Astrocyte (in vitro differentiated cells and primary cell): Measurements from ENCODE around the gene GIT1. TPM values are rescaled to one million over a fixed set of nuclear protein-coding genes. Genes with fewer than 3 reads are reported as not detected.

Experiments
- DNase-seq: peaks from one replicate; pipeline ENCODE4 v3.0.0-alpha.2; 2010; ENCODE audit warnings: low read depth
- FAIRE-seq: peaks from 2 replicates; lab custom pipeline; 2011; peaks lifted over from hg19 to GRCh38; lab: Jason Lieb, UNC
- H2AFZ ChIP-seq: 2 replicates; pipeline ENCODE4 v1.6.0; 2012; ENCODE audit warnings: low read depth, low read length, inconsistent platforms
- H3K27ac ChIP-seq: 2 replicates; pipeline ENCODE4 v1.5.1; 2011; ENCODE audit warnings: low read depth, low read length, inconsistent platforms
- H3K27me3 ChIP-seq: 2 replicates; pipeline ENCODE4 v1.6.0; 2011; ENCODE audit warnings: low read length, inconsistent platforms; ENCODE audit not compliant: insufficient read depth
- H3K36me3 ChIP-seq: 2 replicates; pipeline ENCODE4 v1.5.1; 2011; ENCODE audit warnings: low read length, inconsistent platforms; ENCODE audit not compliant: insufficient read depth
- H3K4me1 ChIP-seq: 2 replicates; pipeline ENCODE4 v1.5.1; 2011; ENCODE audit warnings: low read length, inconsistent platforms; ENCODE audit not compliant: insufficient read depth
- H3K4me2 ChIP-seq: 2 replicates; pipeline ENCODE4 v1.6.0; 2012; ENCODE audit warnings: low read length, inconsistent platforms
- H3K4me3 ChIP-seq: 2 replicates; pipeline ENCODE4 v1.5.1; 2011; ENCODE audit warnings: low read depth, mild to moderate bottlenecking, low read length, inconsistent platforms; ENCODE audit not compliant: insufficient read depth
- H3K79me2 ChIP-seq: 2 replicates; pipeline ENCODE4 v1.6.0; 2012; ENCODE audit warnings: mild to moderate bottlenecking, low read length, inconsistent platforms; ENCODE audit not compliant: insufficient read depth
- H3K9ac ChIP-seq: 2 replicates; pipeline ENCODE4 v1.6.0; 2012; ENCODE audit warnings: mild to moderate bottlenecking, low read length, inconsistent platforms
- H3K9me3 ChIP-seq: 2 replicates; pipeline ENCODE4 v1.5.1; 2012; ENCODE audit warnings: low read depth, mild to moderate bottlenecking, low read length, inconsistent platforms; ENCODE audit not compliant: insufficient read depth
- H4K20me1 ChIP-seq: 2 replicates; pipeline ENCODE4 v1.6.0; 2012; ENCODE audit warnings: low read length, inconsistent platforms; ENCODE audit not compliant: insufficient read depth
- H3K27ac Mint-ChIP-seq: one replicate; pipeline ENCODE4 v1.8.0; 2021; ENCODE audit warnings: mild to moderate bottlenecking, mixed read lengths; ENCODE audit not compliant: unreplicated experiment
- H3K27me3 Mint-ChIP-seq: one replicate; pipeline ENCODE4 v1.8.0; 2021; ENCODE audit warnings: low read depth, mixed read lengths; ENCODE audit not compliant: unreplicated experiment
- H3K36me3 Mint-ChIP-seq: one replicate; pipeline ENCODE4 v1.8.0; 2021; ENCODE audit warnings: low read depth, mixed read lengths; ENCODE audit not compliant: unreplicated experiment
- H3K4me1 Mint-ChIP-seq: one replicate; pipeline ENCODE4 v1.8.0; 2021; ENCODE audit warnings: low read depth, mixed read lengths; ENCODE audit not compliant: unreplicated experiment
- H3K4me3 Mint-ChIP-seq: one replicate; pipeline ENCODE4 v1.8.0; 2021; ENCODE audit warnings: mild to moderate bottlenecking, moderate library complexity, mixed read lengths; ENCODE audit not compliant: unreplicated experiment
- H3K9me3 Mint-ChIP-seq: one replicate; pipeline ENCODE4 v1.8.0; 2021; ENCODE audit warnings: mild to moderate bottlenecking, mixed read lengths; ENCODE audit not compliant: unreplicated experiment
- EZH2 ChIP-seq: IDR thresholded peaks from 2 replicates; pipeline ENCODE4 v1.6.1; 2012; ENCODE audit warnings: mild to moderate bottlenecking, low read length, inconsistent platforms; ENCODE audit not compliant: insufficient read depth
- total RNA-seq: library from RNA; stranded (reverse); gene quantifications from 2 replicates; pipeline ENCODE4 v1.2.1, GENCODE V29; 2021
- TF ChIP-seq, protein P1 (sequence below): IDR thresholded peaks from 2 replicates; pipeline ENCODE4 v1.5.1; 2011; ENCODE audit warnings: low read depth, mild to moderate bottlenecking, inconsistent platforms, low read length, moderate library complexity; ENCODE audit not compliant: insufficient read depth

The GIT1 gene
- total RNA-seq, 1 donor from 2014 or later = 52.2 TPM

DNA sequence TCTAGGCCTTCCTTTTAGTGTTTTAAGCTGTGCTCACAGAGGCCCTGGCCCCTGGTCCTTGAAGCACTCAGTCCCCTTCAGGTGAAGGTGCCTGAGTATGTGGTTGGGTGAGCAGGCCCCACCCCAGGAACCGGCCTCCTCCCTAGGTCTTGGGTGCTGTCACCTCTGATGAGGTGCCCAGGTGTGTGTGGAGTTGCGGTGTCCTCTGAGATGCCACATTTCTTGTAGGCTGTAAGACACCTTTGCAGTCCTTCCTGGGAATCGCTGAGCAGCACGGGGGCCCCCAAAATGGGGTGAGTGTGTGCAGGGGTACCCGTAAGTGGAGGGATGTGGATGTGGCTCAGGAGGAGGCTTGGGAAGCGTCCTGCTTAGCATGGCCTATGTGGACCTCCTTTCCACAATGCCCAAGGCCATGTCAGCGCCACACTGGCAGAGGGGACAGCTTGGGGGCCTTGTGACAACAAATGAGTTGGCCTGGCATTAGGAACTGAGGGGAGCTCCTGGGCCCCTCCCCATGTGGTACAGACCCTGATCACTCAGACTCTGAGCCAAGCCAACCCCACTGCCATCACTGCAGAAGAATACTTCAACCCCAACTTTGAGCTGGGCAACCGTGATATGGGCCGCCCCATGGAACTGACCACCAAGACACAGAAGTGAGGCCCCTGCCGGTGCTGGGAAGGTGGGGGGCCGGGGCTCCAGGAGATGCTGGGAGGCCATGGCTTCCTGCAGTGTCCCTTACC lies 22.1 kb upstream of the GIT1 start:
- Histone ChIP-seq H3K4me3 (no peak overlapping the region), H3K4me1 (peaks cover 20% of the 10 kb centered on the region), H2AFZ (no peak overlapping the region), H3K27me3 (peaks cover 6% of the 10 kb centered on the region), H3K4me2 (no peak overlapping the region), H3K36me3 (no peaks in the 10 kb centered on the region), H3K79me2 (no peaks in the 10 kb centered on the region), H3K27ac (no peak overlapping the region), H3K9ac (no peak overlapping the region), H3K9me3 (no peaks in the 10 kb centered on the region), H4K20me1 (peaks cover 10% of the 10 kb centered on the region)
- no peak for DNase-seq
- no peak overlapping the region for H3K27ac Mint-ChIP-seq
- TF ChIP-seq EZH2 = no peak
- TF ChIP-seq, protein P1, sequence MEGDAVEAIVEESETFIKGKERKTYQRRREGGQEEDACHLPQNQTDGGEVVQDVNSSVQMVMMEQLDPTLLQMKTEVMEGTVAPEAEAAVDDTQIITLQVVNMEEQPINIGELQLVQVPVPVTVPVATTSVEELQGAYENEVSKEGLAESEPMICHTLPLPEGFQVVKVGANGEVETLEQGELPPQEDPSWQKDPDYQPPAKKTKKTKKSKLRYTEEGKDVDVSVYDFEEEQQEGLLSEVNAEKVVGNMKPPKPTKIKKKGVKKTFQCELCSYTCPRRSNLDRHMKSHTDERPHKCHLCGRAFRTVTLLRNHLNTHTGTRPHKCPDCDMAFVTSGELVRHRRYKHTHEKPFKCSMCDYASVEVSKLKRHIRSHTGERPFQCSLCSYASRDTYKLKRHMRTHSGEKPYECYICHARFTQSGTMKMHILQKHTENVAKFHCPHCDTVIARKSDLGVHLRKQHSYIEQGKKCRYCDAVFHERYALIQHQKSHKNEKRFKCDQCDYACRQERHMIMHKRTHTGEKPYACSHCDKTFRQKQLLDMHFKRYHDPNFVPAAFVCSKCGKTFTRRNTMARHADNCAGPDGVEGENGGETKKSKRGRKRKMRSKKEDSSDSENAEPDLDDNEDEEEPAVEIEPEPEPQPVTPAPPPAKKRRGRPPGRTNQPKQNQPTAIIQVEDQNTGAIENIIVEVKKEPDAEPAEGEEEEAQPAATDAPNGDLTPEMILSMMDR = no peak
- H3K27me3 Mint-ChIP-seq = peaks cover 3% of the 10 kb centered on the region
- no peaks in the 10 kb centered on the region for H3K9me3 Mint-ChIP-seq
- peaks cover 2% of the 10 kb centered on the region for H3K36me3 Mint-ChIP-seq
- no peaks in the 10 kb centered on the region for H3K4me1 Mint-ChIP-seq
- H3K4me3 Mint-ChIP-seq = no peak overlapping the region
- FAIRE-seq = no peak

DNA sequence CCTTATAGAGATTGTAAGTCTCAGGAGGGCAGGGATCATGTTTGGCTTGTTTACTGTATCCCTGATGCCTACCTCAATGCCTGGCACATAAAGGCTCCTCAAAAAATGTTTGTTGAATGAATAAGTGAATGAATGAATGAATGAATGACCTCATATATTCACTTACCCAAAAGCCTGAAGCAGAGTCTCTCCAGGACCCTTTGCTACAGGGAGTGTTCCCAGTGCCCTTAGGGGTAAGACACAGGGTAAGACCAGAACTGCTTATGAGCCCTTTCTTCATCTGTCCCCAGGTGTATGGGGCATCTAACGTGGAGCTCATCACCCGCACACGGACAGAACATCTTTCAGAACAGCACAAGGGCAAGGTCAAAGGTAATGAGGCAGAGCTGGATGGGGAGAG lies 20.9 kb upstream of the GIT1 start:
- H3K36me3 Mint-ChIP-seq = peaks cover 2% of the 10 kb centered on the region
- H4K20me1 ChIP-seq = peaks cover 7% of the 10 kb centered on the region
- H3K9me3 Mint-ChIP-seq = no peaks in the 10 kb centered on the region
- no peak overlapping the region for H3K4me3 Mint-ChIP-seq
- H3K36me3 ChIP-seq = no peaks in the 10 kb centered on the region
- H3K4me1 ChIP-seq = peaks cover 11% of the 10 kb centered on the region
- no peaks in the 10 kb centered on the region for H3K79me2 ChIP-seq
- H2AFZ ChIP-seq = no peak overlapping the region
- H3K9ac ChIP-seq = no peak overlapping the region
- FAIRE-seq (no peak), DNase-seq (no peak)
- H3K4me3 ChIP-seq = no peak overlapping the region
- no peak overlapping the region for H3K27ac Mint-ChIP-seq
- no peak overlapping the region for H3K27ac ChIP-seq
- H3K4me2 ChIP-seq = no peak overlapping the region
- peaks cover 3% of the 10 kb centered on the region for H3K27me3 Mint-ChIP-seq
- no peak for TF ChIP-seq EZH2
- TF ChIP-seq, protein P1 = no peak
- no peaks in the 10 kb centered on the region for H3K27me3 ChIP-seq
- no peaks in the 10 kb centered on the region for H3K4me1 Mint-ChIP-seq
- no peaks in the 10 kb centered on the region for H3K9me3 ChIP-seq

- FAIRE-seq (no peak), DNase-seq (no peak)
- Histone ChIP-seq H3K4me2 (no peak overlapping the region), H3K9me3 (no peaks in the 10 kb centered on the region), H3K27me3 (no peaks in the 10 kb centered on the region), H3K27ac (no peak overlapping the region), H3K36me3 (no peaks in the 10 kb centered on the region), H3K4me3 (no peak overlapping the region), H2AFZ (no peak overlapping the region), H4K20me1 (peaks cover 3% of the 10 kb centered on the region), H3K9ac (no peak overlapping the region), H3K79me2 (no peaks in the 10 kb centered on the region), H3K4me1 (peaks cover 5% of the 10 kb centered on the region)
- H3K27me3 Mint-ChIP-seq = no peaks in the 10 kb centered on the region
- H3K36me3 Mint-ChIP-seq = peaks cover 2% of the 10 kb centered on the region
- TF ChIP-seq, protein P1 = no peak
- no peak for TF ChIP-seq EZH2
- no peak overlapping the region for H3K4me3 Mint-ChIP-seq
- H3K27ac Mint-ChIP-seq = no peak overlapping the region
- no peaks in the 10 kb centered on the region for H3K4me1 Mint-ChIP-seq
- H3K9me3 Mint-ChIP-seq = no peaks in the 10 kb centered on the region
Measured at GRCh38 chr17:29608986-29609385, 19.5 kb upstream of the GIT1 start.
